Brain microvascular endothelial cell (primary cell): Measurements from ENCODE around the gene NGLY1.

Experiments
- DNase-seq: peaks from one replicate; pipeline ENCODE4 v3.0.0-alpha.2; 2020
- H3K27ac ChIP-seq: fragments of 250-450 bp; sonication (Bioruptor Pico); 2 replicates; pipeline ENCODE4 v1.5.1; 2020; ENCODE audit warnings: mild to moderate bottlenecking, moderate library complexity
- H3K27me3 ChIP-seq: fragments of 250-450 bp; sonication (Bioruptor Pico); replicated peaks from 2 replicates; pipeline ENCODE4 v1.5.1; 2020; ENCODE audit warnings: mild to moderate bottlenecking
- H3K36me3 ChIP-seq: fragments of 250-450 bp; sonication (Bioruptor Pico); replicated peaks from 2 replicates; pipeline ENCODE4 v1.5.1; 2020; ENCODE audit warnings: mild to moderate bottlenecking
- H3K4me3 ChIP-seq: 2 replicates; pipeline ENCODE4 v1.5.1; 2011; ENCODE audit warnings: low read depth, mild to moderate bottlenecking, control low read depth, low read length, moderate library complexity
- CTCF ChIP-seq: IDR thresholded peaks from 2 replicates; pipeline ENCODE4 v1.5.1; 2011; ENCODE audit warnings: low read depth, mild to moderate bottlenecking, moderate library complexity, low read length, control low read depth, inconsistent platforms; ENCODE audit errors: missing control alignments
- in situ Hi-C: cut with HindIII; loops from 2 replicates; pipeline ENCODE4 v1.10.0; 2017; ENCODE audit warnings: low sequenced_read_pairs, low pct_ligation_motif_present

The NGLY1 gene

GRCh38 chr3:25728101-25728500, 55.1 kb downstream of the NGLY1 start:
- no peaks in the 10 kb centered on the region for H3K36me3 ChIP-seq
- in situ Hi-C loops = no loop called here
- H3K4me3 ChIP-seq = no peak overlapping the region
- no peak for TF ChIP-seq CTCF
- H3K27me3 ChIP-seq = no peaks in the 10 kb centered on the region
- no peak overlapping the region for H3K27ac ChIP-seq
- DNase-seq = no peak

GRCh38 chr3:25727316-25727715, 55.9 kb downstream of the NGLY1 start:
- TF ChIP-seq CTCF = no peak
- Histone ChIP-seq H3K27ac (no peak overlapping the region), H3K4me3 (no peak overlapping the region), H3K36me3 (no peaks in the 10 kb centered on the region), H3K27me3 (no peaks in the 10 kb centered on the region)
- DNase-seq = no peak
- in situ Hi-C loops = no loop called here

- Histone ChIP-seq H3K36me3 (no peaks in the 10 kb centered on the region), H3K4me3 (no peak overlapping the region), H3K27ac (no peak overlapping the region), H3K27me3 (no peaks in the 10 kb centered on the region)
- in situ Hi-C loops = no loop called here
- no peak for DNase-seq
- TF ChIP-seq CTCF = no peak
Measured at GRCh38 chr3:25725810-25726209, 57.4 kb downstream of the NGLY1 start.

GRCh38 chr3:25724948-25725645, 58.1 kb downstream of the NGLY1 start:
- no peaks in the 10 kb centered on the region for H3K36me3 ChIP-seq

GRCh38 chr3:25723802-25724201, 59.4 kb downstream of the NGLY1 start:
- DNase-seq = no peak
- in situ Hi-C loops = no loop called here
- no peaks in the 10 kb centered on the region for H3K36me3 ChIP-seq
- no peak overlapping the region for H3K27ac ChIP-seq
- H3K27me3 ChIP-seq = no peaks in the 10 kb centered on the region
- TF ChIP-seq CTCF = no peak
- H3K4me3 ChIP-seq = no peak overlapping the region

More at GRCh38 chr3:25724948-25725645, 58.1 kb downstream of the NGLY1 start:
- in situ Hi-C loops = no loop called here
- no peak overlapping the region for H3K4me3 ChIP-seq
- H3K27me3 ChIP-seq = no peaks in the 10 kb centered on the region
- TF ChIP-seq CTCF = no peak
- H3K27ac ChIP-seq = no peak overlapping the region
- no peak for DNase-seq

- in situ Hi-C loops = no loop called here
- no peak for TF ChIP-seq CTCF
- Histone ChIP-seq H3K27me3 (no peaks in the 10 kb centered on the region), H3K4me3 (no peak overlapping the region), H3K36me3 (no peaks in the 10 kb centered on the region), H3K27ac (no peak overlapping the region)
- no peak for DNase-seq
Measured at GRCh38 chr3:25719321-25719720, 63.9 kb downstream of the NGLY1 start.
